AG10803 (cell line): ENCODE results near the gene PMEPA1.

ENCODE experiments used
- DNase-seq: peaks from one replicate; pipeline ENCODE4 v3.0.0; 2010; ENCODE audit warnings: low read depth
- H3K4me3 ChIP-seq: 2 replicates; pipeline ENCODE4 v1.5.1; 2011; ENCODE audit warnings: mild to moderate bottlenecking, low read length, control low read depth
- CTCF ChIP-seq: conservative IDR thresholded peaks from 2 replicates; pipeline ENCODE4 v1.5.1; 2011; ENCODE audit warnings: mild to moderate bottlenecking, low read length, control low read depth, inconsistent platforms

PMEPA1 gene

GRCh38 chr20:57678340-57678739 is 31.5 kb downstream of the PMEPA1 start:
- DNase-seq = no peak
- no peak overlapping the region for H3K4me3 ChIP-seq
- no peak for TF ChIP-seq CTCF

GRCh38 chr20:57677584-57677982 is 32.2 kb downstream of the PMEPA1 start:
- no peak for TF ChIP-seq CTCF
- DNase-seq = no peak
- H3K4me3 ChIP-seq = no peak overlapping the region

- DNase-seq = no peak
- H3K4me3 ChIP-seq = no peak overlapping the region
- no peak for TF ChIP-seq CTCF
Observed at GRCh38 chr20:57676589-57677583, 32.9 kb downstream of the PMEPA1 start.

GRCh38 chr20:57675773-57676172 is 34.0 kb downstream of the PMEPA1 start:
- no peak overlapping the region for H3K4me3 ChIP-seq
- TF ChIP-seq CTCF = no peak
- no peak for DNase-seq

- TF ChIP-seq CTCF = no peak
- H3K4me3 ChIP-seq = no peak overlapping the region
- DNase-seq = peak; percentile 45
Observed at GRCh38 chr20:57672953-57673575, 36.8 kb downstream of the PMEPA1 start.

- TF ChIP-seq CTCF = no peak
- no peak overlapping the region for H3K4me3 ChIP-seq
- DNase-seq = peak; percentile 66
Observed at GRCh38 chr20:57672164-57672563, 37.7 kb downstream of the PMEPA1 start.

- TF ChIP-seq CTCF = no peak
- H3K4me3 ChIP-seq = no peak overlapping the region
Observed at GRCh38 chr20:57671662-57672061, 38.2 kb downstream of the PMEPA1 start.

More at GRCh38 chr20:57671662-57672061, 38.2 kb downstream of the PMEPA1 start:
- no peak for DNase-seq
